K562 (cell line): Measurements from ENCODE around the gene KCND1. TPM values are rescaled to one million over a fixed set of nuclear protein-coding genes. Genes with fewer than 3 reads are reported as not detected.

Experiments
- BCL6 ChIP-seq: fragments of 250-450 bp; sonication (Bioruptor Pico); IDR thresholded peaks from 2 replicates; pipeline ENCODE4 v1.4.0; 2020
- CBX1 ChIP-seq: sonication (generic); IDR thresholded peaks from 2 replicates; pipeline ENCODE4 v1.6.1; 2016; ENCODE audit warnings: antibody characterized with exemption, low read depth, mild to moderate bottlenecking
- FOXJ3 ChIP-seq: sonication (generic); formaldehyde crosslinking; IDR thresholded peaks from 2 replicates; pipeline ENCODE4 v1.4.0; 2020; ENCODE audit warnings: mild to moderate bottlenecking, missing genetic modification reagents
- GTF2A2 ChIP-seq: IDR thresholded peaks from 2 replicates; pipeline ENCODE4 v1.6.1; 2016; ENCODE audit warnings: mild to moderate bottlenecking, missing genetic modification characterization, missing compliant biosample characterization
- IFI16 ChIP-seq: fragments of 250-450 bp; sonication (Bioruptor Pico); IDR thresholded peaks from 2 replicates; pipeline ENCODE4 v2.1.2; 2022; ENCODE audit warnings: mild to moderate bottlenecking, inconsistent platforms
- ILF3 ChIP-seq: fragments of 450-650 bp; IDR thresholded peaks from 2 replicates; pipeline ENCODE4 v1.6.1; 2018; ENCODE audit warnings: antibody characterized with exemption, mild to moderate bottlenecking, moderate library complexity, borderline replicate concordance
- MLX ChIP-seq, 2 experiments: fragments of 450-650 bp in 1 of 2; sonication (generic) in 1 of 2; formaldehyde crosslinking; conservative IDR thresholded peaks; 2 replicates each; pipeline versions ENCODE4 v1.4.0 to v1.8.1; 2020 to 2022; ENCODE audit warnings: mild to moderate bottlenecking in 1 of 2, missing genetic modification reagents in 1 of 2
- MNT ChIP-seq, 2 experiments: fragments of 450-650 bp; conservative IDR thresholded peaks; 2 replicates each; pipeline ENCODE4 v1.6.1; 2017; ENCODE audit warnings: mild to moderate bottlenecking in 2 of 2, moderate library complexity in 2 of 2
- NONO ChIP-seq, 2 experiments: fragments of 200-400 bp in 1 of 2; fragments of 450-650 bp in 1 of 2; formaldehyde crosslinking in 1 of 2; IDR thresholded peaks; 2 replicates each; pipeline ENCODE4 v1.6.1; 2017; ENCODE audit warnings: low read depth in 2 of 2, mild to moderate bottlenecking in 2 of 2, moderate library complexity in 2 of 2, low read length in 1 of 2
- PCBP1 ChIP-seq: fragments of 200-400 bp; formaldehyde crosslinking; IDR thresholded peaks from 2 replicates; pipeline ENCODE4 v1.6.1; 2018; ENCODE audit warnings: mild to moderate bottlenecking, low read depth, low read length; ENCODE audit not compliant: poor library complexity, severe bottlenecking
- PREB ChIP-seq: sonication (generic); formaldehyde crosslinking; IDR thresholded peaks from 2 replicates; pipeline ENCODE4 v1.8.1; 2023; ENCODE audit warnings: mild to moderate bottlenecking, missing genetic modification reagents
- SLC30A9 ChIP-seq: fragments of 250-450 bp; sonication (Bioruptor Pico); IDR thresholded peaks from 2 replicates; pipeline ENCODE4 v1.8.0; 2022; ENCODE audit warnings: mild to moderate bottlenecking, moderate library complexity
- SMAD4 ChIP-seq: fragments of 250-450 bp; sonication (Bioruptor Pico); conservative IDR thresholded peaks from 2 replicates; pipeline ENCODE4 v1.8.0; 2021; ENCODE audit warnings: inconsistent platforms, mild to moderate bottlenecking, moderate library complexity
- STAT5A ChIP-seq: IDR thresholded peaks from 2 replicates; pipeline ENCODE4 v1.6.1; 2012; ENCODE audit warnings: low read length, inconsistent platforms, borderline replicate concordance
- THRA ChIP-seq: fragments of 450-650 bp; IDR thresholded peaks from 2 replicates; pipeline ENCODE4 v1.6.1; 2017; ENCODE audit warnings: mild to moderate bottlenecking, moderate library complexity
- TRIM24 ChIP-seq, 2 experiments: fragments of 450-650 bp; IDR thresholded peaks; 2 replicates each; pipeline ENCODE4 v1.6.1; 2016
- ZNF134 ChIP-seq: fragments of 250-450 bp; sonication (Bioruptor Pico); conservative IDR thresholded peaks from 2 replicates; pipeline ENCODE4 v1.4.0; 2020
- ZZZ3 ChIP-seq: fragments of 450-650 bp; IDR thresholded peaks from 2 replicates; pipeline ENCODE4 v1.6.1; 2016; ENCODE audit warnings: antibody characterized with exemption, mild to moderate bottlenecking, moderate library complexity
- polyA plus RNA-seq, 8 experiments: library from polyadenylated mRNA; depleted of rRNA in 4 of 8; stranded (reverse) in 5 of 8; unstranded in 3 of 8; fragments of >200 nt; fragmentation: Nextera tagmentation in 2 of 8; fragmentation: Illumina TruSeq in 1 of 8; extraction: Ambion mirVana in 2 of 8; extraction: Trizol in 1 of 8; gene quantifications; 2 replicates each; pipeline versions ENCODE4 v1.2.1 to v1.2.3, GENCODE V29; 2011 to 2014; ENCODE audit warnings: inconsistent platforms in 1 of 8, missing spikeins in 1 of 8
- total RNA-seq, 7 experiments: library from RNA; depleted of rRNA in 6 of 7; stranded (reverse); fragments of >200 nt in 6 of 7; fragmentation: Illumina TruSeq in 2 of 7; extraction: Trizol in 2 of 7; gene quantifications; 2 replicates each; pipeline versions ENCODE4 v1.2.1 to v1.2.3, GENCODE V29; 2011 to 2021; ENCODE audit warnings: low replicate concordance in 1 of 7

KCND1 gene
- total and polyA plus RNA-seq, 9 of the 15 experiments (the other 6 are each of a cell fraction or from before 2014, with no cell fraction given), result 0.06 to 0.83 (median 0.39) TPM; not detected in 1

- no peak for TF ChIP-seq MNT (conservative IDR thresholded peaks at IDR 0.05)
- TF ChIP-seq IFI16 (CRISPR knock-in tag), result no peak
- no peak for TF ChIP-seq ZZZ3
- 0 out of 4 replicates have a peak, but pooled peaks of 1 of the 2 experiments have one; percentile 78 for TF ChIP-seq MLX (CRISPR knock-in tag; conservative IDR thresholded peaks at IDR 0.05)
- TF ChIP-seq BCL6 (CRISPR knock-in tag), result no peak
- peak; percentile 80; the same call in 1 of the 2 replicates for TF ChIP-seq CBX1
- TF ChIP-seq ZNF134 (CRISPR knock-in tag), result no peak
- TF ChIP-seq TRIM24 (IDR thresholded peaks at IDR 0.05), result no peak
- no peak for TF ChIP-seq THRA
- TF ChIP-seq FOXJ3 (CRISPR knock-in tag), result no peak
- no peak for TF ChIP-seq NONO (IDR thresholded peaks at IDR 0.05; ENCODE audit: low read depth in 2 of 2, low read length in 1 of 2)
- TF ChIP-seq ILF3, result no peak
- TF ChIP-seq STAT5A, result no peak
- TF ChIP-seq SMAD4 (CRISPR knock-in tag), result no peak
- no peak for TF ChIP-seq SLC30A9
- TF ChIP-seq GTF2A2 (tag), result no peak
- TF ChIP-seq PCBP1, result no peak
- no peak for TF ChIP-seq PREB (CRISPR knock-in tag)
These were observed 60.0 kb downstream of the KCND1 start, which contains the start of gene SLC35A2 (continued) for GRCh38 chrX:48911412-48912182.
